Lung (tissue), 12 donors: ENCODE results near the gene PXYLP1. TPM values are rescaled to one million over a fixed set of nuclear protein-coding genes. Genes with fewer than 3 reads are reported as not detected.

Experiments used
- ATAC-seq: fragments of 200-7000 bp; cut with Tn5 transposase; one replicate; pipeline ENCODE4 v1.9.1; 2020; ENCODE audit warnings: moderate number of reproducible peaks; ENCODE audit not compliant: insufficient read depth, low FRiP score
- DNase-seq, 3 donors: peaks; one replicate each; pipeline ENCODE4 v3.0.0-alpha.2; 2013 to 2017
- H3K27ac ChIP-seq, 2 donors: one replicate each; pipeline ENCODE4 v1.5.1; 2013; ENCODE audit warnings: mild to moderate bottlenecking in 2 of 2, moderate library complexity in 2 of 2, control low read depth in 1 of 2, inconsistent platforms in 1 of 2, low read depth in 1 of 2, low read length in 1 of 2
- H3K27me3 ChIP-seq, 3 donors: one replicate each; pipeline ENCODE4 v1.5.1; 2013; ENCODE audit warnings: low read length in 2 of 3; ENCODE audit not compliant: control insufficient read depth in 3 of 3, insufficient read depth in 3 of 3
- H3K36me3 ChIP-seq, 4 donors: one replicate each; pipeline ENCODE4 v1.5.1; 2013; ENCODE audit warnings: low read length in 4 of 4, mild to moderate bottlenecking in 1 of 4, moderate library complexity in 1 of 4; ENCODE audit not compliant: control insufficient read depth in 4 of 4, insufficient read depth in 4 of 4
- H3K4me1 ChIP-seq, 5 donors: one replicate each; pipeline ENCODE4 v1.5.1; 2013; ENCODE audit warnings: low read length in 5 of 5, mild to moderate bottlenecking in 2 of 5, moderate library complexity in 1 of 5; ENCODE audit not compliant: control insufficient read depth in 5 of 5, insufficient read depth in 5 of 5
- H3K4me3 ChIP-seq: one replicate; pipeline ENCODE4 v1.5.1; 2013; ENCODE audit warnings: mild to moderate bottlenecking, control low read depth, moderate library complexity
- H3K9ac ChIP-seq, 2 donors: one replicate each; pipeline ENCODE4 v1.5.1; 2013; ENCODE audit warnings: low read length in 2 of 2, control low read depth in 1 of 2; ENCODE audit not compliant: insufficient read depth in 1 of 2
- H3K9me3 ChIP-seq, 4 donors: one replicate each; pipeline ENCODE4 v1.5.1; 2013; ENCODE audit warnings: low read length in 3 of 4, mild to moderate bottlenecking in 1 of 4, moderate library complexity in 1 of 4; ENCODE audit not compliant: control insufficient read depth in 4 of 4, insufficient read depth in 3 of 4
- WGBS, 2 donors: extraction: QIAGEN DNeasy Blood & Tissue Kit; methylation state at CpG; one replicate each; pipeline ENCODE4 v1.1.7; 2013; 5-methylcytosine and 5-hydroxymethylcytosine counted together
- polyA plus RNA-seq, 2 donors: library from polyadenylated mRNA; stranded (reverse); fragments of 200-250 nt; gene quantifications; one replicate each; pipeline ENCODE4 v1.2.1, GENCODE V29; 2013
- total RNA-seq, 2 donors: library from RNA; depleted of rRNA in 1 of 2; stranded (reverse); fragments of >200 nt in 1 of 2; gene quantifications; one replicate each; pipeline ENCODE4 v1.2.1, GENCODE V29; 2014 to 2021
- TF ChIP-seq, protein P1 (sequence below): IDR thresholded peaks from 2 replicates; pipeline ENCODE4 v1.5.1; 2012; ENCODE audit warnings: mild to moderate bottlenecking; ENCODE audit errors: control extremely low read depth, extremely low read depth
- donor health status: control.
- donor health status: control.
- donor health status: Bipolar disorder and iron deficiency.
- donor health status: healthy.
- donor health status: DM: yes; HTN: yes; CAD: no.

PXYLP1 gene
- total and polyA plus RNA-seq, 4 donors, result 6.3 to 17.8 (median 7.4) TPM

DNA sequence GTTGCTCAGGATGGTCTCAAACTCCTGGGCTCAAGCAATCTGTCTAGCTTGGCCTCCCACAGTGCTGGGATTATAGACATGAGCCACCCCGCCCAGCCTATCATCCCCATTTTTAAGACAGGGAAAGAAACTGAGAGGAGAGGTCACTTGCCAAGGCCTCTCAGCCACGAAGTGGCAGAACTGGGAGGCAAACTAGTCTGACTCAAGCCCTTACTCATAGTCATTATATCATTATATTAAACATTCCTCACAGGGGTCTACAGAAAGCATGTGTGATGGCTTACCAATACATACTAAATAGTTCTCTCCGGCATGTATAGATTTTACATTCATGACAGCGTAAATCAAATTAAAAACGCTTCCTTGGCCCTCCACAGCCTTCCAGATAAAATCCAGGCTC is 74.7 kb downstream of the PXYLP1 start:
- Histone ChIP-seq H3K27ac (no peak overlapping the region), H3K9ac (no peak overlapping the region), H3K27me3 (no peaks in the 10 kb centered on the region), H3K9me3 (no peaks in the 10 kb centered on the region), H3K36me3 (no peaks in the 10 kb centered on the region), H3K4me1 (peaks cover 0 to 6% (median 2%) of the 10 kb centered on the region in 5 donors), H3K4me3 (no peak overlapping the region)
- ATAC-seq (no peak), DNase-seq (no peak)
- TF ChIP-seq, protein P1, sequence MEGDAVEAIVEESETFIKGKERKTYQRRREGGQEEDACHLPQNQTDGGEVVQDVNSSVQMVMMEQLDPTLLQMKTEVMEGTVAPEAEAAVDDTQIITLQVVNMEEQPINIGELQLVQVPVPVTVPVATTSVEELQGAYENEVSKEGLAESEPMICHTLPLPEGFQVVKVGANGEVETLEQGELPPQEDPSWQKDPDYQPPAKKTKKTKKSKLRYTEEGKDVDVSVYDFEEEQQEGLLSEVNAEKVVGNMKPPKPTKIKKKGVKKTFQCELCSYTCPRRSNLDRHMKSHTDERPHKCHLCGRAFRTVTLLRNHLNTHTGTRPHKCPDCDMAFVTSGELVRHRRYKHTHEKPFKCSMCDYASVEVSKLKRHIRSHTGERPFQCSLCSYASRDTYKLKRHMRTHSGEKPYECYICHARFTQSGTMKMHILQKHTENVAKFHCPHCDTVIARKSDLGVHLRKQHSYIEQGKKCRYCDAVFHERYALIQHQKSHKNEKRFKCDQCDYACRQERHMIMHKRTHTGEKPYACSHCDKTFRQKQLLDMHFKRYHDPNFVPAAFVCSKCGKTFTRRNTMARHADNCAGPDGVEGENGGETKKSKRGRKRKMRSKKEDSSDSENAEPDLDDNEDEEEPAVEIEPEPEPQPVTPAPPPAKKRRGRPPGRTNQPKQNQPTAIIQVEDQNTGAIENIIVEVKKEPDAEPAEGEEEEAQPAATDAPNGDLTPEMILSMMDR, result no peak
- WGBS, 2 donors, result 87 to 96% methylated on average over 5 of the region's 5 CpGs

DNA sequence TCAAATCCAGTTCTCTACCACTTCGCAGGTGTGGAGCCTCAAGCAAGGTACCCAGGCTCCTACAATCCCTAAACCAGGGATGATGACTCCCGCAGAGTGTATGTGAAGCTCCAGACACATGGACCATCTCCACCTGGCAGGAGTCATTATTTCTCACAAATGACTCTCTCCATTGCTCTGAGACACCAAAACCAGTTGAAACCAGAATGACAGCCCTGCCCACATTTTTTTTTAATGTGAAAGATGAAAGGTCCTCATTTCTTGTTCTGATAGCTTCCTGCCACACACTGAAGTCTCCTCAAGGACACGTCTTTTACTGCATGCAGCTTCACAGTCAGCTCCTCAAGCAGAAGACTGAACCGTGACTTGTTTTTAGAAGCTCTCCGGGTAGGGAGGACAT is 75.3 kb downstream of the PXYLP1 start:
- Histone ChIP-seq H3K9me3 (no peaks in the 10 kb centered on the region), H3K4me1 (peaks cover 0 to 7% (median 2%) of the 10 kb centered on the region in 5 donors), H3K27ac (no peak overlapping the region), H3K9ac (no peak overlapping the region), H3K4me3 (no peak overlapping the region), H3K27me3 (no peaks in the 10 kb centered on the region), H3K36me3 (no peaks in the 10 kb centered on the region)
- ATAC-seq (no peak), DNase-seq (no peak)
- TF ChIP-seq, protein P1, result no peak
- 78 to 79% methylated on average over 5 of the region's 5 CpGs for WGBS, 2 donors

DNA sequence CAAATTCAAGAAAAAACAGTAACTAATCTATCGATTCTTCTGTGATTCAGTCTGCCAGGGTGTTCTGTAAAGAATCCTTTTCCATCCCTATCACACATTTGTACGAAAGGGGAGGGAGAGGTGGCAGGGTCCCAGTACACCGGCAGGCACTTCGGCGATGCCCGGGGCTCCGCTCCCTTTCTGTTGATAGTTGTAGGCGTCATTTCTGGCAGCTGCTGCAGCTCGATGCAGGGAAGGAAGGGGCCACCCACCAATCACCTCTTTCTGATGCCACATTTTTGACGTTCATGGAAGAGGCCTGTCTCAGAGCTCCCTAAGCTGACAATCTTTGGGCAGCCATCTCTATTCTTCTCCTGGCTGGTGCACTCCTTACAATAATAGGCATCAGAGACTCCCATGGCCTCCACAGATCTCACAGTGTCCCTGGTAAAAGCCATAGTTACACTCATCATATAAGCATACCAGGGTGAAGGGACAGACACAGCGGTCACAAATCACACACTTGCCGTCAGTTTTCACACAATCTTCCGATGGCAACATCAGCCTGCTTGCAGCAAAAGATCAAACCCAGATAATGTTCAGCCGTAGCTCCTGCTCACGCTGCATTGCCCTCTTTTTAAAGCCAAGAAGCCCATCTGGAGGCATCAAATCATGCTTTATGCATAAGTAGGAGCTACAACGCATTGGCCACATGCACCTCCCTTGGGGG is 75.9 kb downstream of the PXYLP1 start:
- H3K36me3 ChIP-seq, result no peaks in the 10 kb centered on the region
- ATAC-seq (no peak), DNase-seq (no peak)
- 78 to 86% methylated on average over 16 of the region's 16 CpGs for WGBS, 2 donors
- no peak overlapping the region for H3K9ac ChIP-seq
- H3K4me1 ChIP-seq, result peaks cover 0 to 11% (median 4%) of the 10 kb centered on the region in 5 donors
- no peak overlapping the region for H3K4me3 ChIP-seq
- no peaks in the 10 kb centered on the region for H3K27me3 ChIP-seq
- H3K27ac ChIP-seq, result no peak overlapping the region
- H3K9me3 ChIP-seq, result no peaks in the 10 kb centered on the region
- TF ChIP-seq, protein P1, result no peak
